Raji (cell line): ENCODE results near the gene ANKRD40CL.

Experiments used
- POLR2A ChIP-seq: IDR thresholded peaks from 2 replicates; pipeline ENCODE4 v1.6.1; 2011; ENCODE audit warnings: low read depth, low read length, control low read depth; ENCODE audit not compliant: insufficient read depth

ANKRD40CL gene

GRCh38 chr17:50797135-50797810 is 30.0 kb upstream of the ANKRD40CL start:
- no peak for TF ChIP-seq POLR2A

DNA sequence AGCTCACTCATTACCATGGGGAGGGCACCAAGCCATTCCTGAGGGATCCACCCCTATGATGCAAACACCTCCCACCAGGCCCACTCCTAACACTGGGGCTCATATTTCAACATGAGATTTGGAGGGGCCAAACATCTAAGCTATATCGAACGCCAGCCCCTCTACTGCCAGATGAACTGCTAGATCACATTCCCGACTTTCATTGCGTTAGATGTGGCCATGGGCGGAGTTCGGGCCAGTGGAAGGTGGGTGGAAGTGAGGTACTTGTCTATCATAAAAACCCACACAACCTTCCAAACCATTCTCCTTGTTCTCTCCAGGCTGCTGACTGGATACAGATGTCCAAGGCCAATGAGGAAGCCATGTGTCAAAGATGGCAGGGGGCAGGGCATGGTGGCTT is 27.0 kb upstream of the ANKRD40CL start:
- no peak for TF ChIP-seq POLR2A

DNA sequence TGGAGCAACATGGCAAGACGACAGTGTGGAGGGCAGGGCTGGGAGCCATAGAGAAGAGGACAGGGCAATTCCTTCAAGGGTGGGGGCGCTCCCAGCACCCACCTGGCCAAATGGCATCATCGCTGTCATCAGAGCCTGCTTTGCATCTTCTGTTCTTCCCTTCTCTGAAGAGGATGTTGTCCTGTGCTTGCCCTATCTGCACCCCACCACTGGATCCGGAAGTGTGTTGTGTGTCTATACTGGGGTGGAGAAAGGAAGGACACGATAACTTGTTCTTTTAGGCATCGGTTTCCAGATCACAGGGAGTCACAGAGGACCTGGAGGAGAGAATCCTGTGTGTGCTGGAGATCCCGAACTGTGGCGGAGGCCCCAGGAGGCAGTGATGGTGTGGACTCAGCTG is 25.7 kb upstream of the ANKRD40CL start:
- no peak for TF ChIP-seq POLR2A

DNA sequence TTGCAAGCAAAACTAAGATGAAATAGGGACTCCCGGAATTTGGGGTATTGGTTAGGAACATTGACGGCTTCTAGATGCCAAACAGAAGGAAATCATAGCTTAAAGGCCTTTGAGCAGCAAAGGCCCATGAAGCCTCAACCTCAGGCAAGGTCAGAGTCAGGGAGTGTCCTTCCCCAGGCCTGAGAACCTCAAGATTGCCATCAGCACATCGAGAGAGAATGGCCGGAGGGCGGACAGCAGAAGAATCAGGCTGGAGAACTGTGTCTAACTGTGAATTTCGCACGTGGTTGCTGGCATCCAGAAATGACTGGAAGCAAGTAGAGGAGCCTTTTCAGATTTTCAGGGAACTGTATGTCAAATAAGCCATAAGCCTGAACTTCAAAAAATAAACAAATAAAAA is 24.8 kb upstream of the ANKRD40CL start:
- TF ChIP-seq POLR2A: no peak

DNA sequence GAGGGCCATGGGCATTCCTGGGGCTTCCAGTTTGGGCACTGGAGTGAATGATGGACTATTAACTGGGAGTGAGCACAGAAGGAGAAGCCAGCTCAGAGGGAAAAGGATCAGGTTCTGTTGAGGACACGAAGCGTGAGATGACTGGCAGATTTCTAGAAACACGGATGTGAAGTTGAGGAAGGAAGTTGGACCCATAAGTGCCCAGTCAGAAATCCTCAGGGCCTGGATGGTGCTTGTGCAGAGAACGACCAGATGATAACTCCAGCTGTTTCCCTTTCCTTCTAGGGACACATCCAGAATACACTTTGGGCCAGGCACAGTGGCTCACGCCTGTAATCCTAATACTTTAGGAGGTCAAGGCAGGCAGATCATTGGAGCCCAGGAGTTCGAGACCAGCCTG is 23.3 kb upstream of the ANKRD40CL start:
- TF ChIP-seq POLR2A: no peak

GRCh38 chr17:50787106-50787505 is 19.8 kb upstream of the ANKRD40CL start:
- TF ChIP-seq POLR2A: no peak

GRCh38 chr17:50785946-50786570 is 18.7 kb upstream of the ANKRD40CL start:
- no peak for TF ChIP-seq POLR2A

DNA sequence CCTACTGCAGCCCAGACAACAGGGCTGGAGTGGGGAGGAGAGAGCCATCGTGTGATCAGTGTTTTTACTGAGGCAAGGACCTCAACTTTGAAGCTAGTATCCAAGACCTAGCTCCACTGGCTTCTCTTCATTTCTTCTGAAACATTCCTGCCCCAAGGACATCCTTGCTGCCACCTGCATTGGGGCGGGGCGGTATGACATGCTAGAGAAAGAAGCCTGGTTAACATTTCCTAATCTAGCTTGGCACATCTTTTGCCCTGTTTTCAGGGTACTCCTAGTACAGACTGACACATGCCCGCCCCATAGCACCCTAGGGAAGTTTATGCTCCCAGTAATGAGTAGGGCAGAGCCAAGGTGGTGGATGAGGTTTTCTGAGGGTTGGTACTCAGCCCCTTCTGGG is 17.8 kb upstream of the ANKRD40CL start:
- TF ChIP-seq POLR2A: no peak

DNA sequence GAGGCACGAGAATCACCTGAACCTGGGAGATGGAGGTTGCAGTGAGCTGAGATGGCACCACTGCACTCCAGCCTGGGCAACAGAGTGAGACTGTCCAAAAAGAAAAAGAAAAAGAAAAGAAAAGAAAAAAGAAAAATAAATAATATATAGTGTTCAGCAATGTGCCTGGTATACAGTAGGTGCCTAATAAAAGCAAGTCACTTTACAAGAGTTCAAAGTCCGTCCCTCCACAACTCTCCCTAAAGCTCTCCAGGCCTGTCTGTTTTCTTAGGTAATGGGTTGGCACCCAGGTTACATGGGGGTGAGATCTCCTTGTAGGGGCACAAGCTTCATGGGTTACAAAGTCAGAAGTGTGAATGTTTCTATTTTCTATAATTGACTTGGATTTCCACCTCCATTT is 16.6 kb upstream of the ANKRD40CL start:
- no peak for TF ChIP-seq POLR2A

GRCh38 chr17:50783193-50783660 is 15.9 kb upstream of the ANKRD40CL start:
- no peak for TF ChIP-seq POLR2A

GRCh38 chr17:50781167-50781566 is 13.8 kb upstream of the ANKRD40CL start:
- no peak for TF ChIP-seq POLR2A

DNA sequence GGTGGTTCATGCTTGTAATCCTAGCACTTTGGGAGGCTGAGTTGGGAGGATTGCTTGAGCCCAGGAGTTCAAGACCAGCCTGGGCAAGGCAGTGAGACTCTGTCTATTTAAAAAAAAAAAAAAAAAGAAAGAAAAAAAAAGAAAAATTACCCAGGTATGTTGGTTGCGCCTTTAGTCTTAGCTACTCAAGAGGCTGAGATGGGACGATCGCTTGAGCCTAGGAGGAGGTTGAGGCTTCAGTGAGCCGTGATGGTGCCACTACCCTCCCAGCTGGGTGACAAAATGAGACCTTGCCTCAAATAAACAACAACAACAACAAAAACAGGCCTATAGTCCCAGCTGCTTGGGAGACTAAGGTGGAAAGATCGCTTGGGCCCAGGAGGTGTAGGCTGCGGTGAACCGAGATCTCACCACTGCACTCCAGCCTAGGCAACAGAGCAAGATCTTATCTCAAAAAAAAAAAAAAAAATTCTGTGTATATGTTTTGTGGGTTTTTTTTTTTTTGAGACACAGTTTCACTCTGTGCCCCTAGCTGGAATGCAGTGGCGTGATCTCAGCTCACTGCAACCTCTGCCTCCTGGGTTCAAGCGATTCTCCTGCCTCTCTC is 12.5 kb upstream of the ANKRD40CL start:
- TF ChIP-seq POLR2A: no peak

DNA sequence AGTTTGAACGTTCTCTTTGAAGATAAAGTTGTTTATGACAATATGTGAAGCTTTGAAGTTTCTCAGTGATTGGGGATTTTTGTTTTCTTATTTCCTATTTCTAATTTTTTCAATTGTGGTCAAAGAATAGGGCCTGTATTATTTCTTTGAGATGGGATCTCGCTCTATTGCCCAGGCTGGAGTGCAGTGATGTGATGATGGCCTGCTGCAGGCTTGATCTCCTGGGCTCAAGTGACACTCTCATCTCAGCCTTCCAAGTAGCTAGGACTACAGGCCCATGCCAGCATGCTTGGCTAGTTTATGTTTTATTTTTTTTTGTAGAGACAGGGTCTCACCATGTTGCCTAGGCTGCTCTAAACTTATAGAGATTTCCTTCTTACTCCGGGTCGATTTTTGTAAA is 11.7 kb upstream of the ANKRD40CL start:
- no peak for TF ChIP-seq POLR2A

DNA sequence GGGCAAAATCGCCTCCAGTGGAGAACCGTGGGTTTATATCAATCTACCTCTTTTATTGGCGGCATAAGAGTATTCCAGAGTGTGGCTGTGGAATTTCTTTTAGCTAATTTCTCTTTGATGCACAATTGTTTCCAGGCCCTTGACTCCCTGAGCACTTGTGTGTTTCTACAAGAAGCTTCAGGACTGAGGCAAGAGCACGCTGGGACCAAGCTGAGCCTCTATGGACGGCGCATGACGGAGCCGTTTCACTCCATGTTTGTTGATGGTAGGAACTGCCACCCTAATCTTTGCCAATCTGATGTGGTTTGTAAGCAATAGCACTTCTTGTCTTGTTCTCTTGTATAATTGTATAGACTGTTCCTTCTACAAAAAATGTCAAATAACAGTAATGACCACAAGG is 11.2 kb upstream of the ANKRD40CL start:
- no peak for TF ChIP-seq POLR2A

DNA sequence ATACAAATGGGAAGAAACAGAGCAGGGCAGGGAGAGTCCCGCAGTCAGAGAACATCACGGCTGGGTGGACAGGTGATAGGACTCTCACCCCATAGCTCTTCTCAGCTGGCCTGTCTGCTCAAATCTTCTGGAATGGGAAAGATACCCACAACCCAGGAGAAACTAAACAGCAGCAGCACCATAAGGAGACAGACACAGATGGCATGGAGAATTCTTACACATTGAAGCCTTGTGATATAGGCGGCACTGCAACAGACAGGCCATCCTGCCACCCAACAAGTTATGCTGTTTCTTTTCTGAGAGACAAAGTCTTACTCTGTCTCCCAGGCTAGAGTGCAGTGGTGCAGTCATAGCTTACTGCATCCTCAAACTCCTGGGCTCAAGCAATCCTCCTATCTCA is 8.6 kb upstream of the ANKRD40CL start:
- no peak for TF ChIP-seq POLR2A

- TF ChIP-seq POLR2A: no peak
Measured at GRCh38 chr17:50774225-50774803, 7.0 kb upstream of the ANKRD40CL start.

DNA sequence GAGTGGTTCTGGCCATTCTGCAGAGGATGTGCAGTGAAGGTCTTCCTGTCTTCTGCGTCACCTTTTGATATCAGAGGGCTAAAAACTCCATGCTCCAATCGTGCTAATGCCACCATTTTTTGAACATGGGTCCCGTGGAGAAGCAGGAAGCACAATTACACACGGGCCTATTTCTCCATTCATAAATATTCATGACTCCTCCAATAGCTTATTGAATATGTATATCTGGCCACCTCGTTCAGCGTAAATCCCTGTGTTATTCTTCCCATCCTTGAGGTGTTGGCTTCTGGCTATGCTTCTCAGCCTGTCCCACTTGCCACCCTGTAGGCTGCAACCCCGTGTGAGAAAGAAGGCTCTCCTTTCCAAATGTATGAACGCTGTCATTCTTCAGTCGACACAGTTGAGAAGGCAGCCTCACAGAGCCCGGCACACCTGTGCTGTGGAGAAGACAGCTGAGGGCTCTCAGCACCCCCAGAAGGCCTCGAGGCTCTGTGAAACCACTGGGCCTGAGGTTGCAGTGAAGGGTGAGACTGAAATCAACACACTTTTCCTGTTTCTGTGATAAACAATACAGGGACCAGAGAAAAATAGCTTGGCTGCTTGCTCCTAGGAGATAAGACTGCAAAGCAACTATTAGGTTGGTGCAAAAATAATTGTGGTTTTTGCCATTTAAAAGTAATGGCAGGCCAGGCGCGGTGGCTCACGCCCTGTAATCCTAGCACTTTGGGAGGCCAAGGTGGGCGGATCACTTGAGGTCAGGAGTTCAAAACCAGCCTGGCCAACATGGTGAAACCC is 4.9 kb upstream of the ANKRD40CL start:
- TF ChIP-seq POLR2A: no peak
